ENCODE results near the gene ELMOD3. TPM values are rescaled to one million over a fixed set of nuclear protein-coding genes. Genes with fewer than 3 reads are reported as not detected.

Gene ELMOD3
- polyA plus RNA-seq, 2 donors = 8.7 to 16.1 TPM

DNA sequence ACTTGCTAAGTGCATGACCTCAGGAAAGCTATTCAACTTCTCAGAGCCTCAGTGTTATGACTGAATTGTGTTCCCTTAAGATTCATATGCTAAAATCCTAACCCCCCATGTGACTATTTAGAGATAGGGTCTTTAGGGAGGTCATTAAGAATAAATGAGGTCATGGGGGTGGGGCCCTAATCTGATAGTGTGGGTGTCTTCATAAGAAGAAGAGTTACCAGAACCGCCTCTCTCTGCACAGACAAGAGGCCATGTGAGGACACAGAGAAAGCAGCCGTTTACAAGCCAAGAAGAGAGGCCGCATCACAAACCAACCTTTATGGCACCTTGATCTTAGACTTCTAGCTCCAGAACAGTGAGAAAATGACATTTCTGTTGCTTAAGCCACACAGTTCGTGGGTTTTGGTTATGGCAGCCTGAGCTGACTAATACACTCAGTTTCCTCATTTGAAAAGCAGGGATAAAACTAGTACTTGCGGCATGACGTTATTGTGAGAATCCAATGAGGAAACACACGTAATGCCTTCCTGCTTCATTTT is 73.8 kb downstream of the ELMOD3 start:
- no peak overlapping the region for H3K4me3 ChIP-seq (ENCODE audit: low read depth in 1 of 2, low read length in 2 of 2)
- no peaks in the 10 kb centered on the region for H3K36me3 ChIP-seq (ENCODE audit: control insufficient read depth in 2 of 2, insufficient read depth in 2 of 2, low read length in 1 of 2)
- 77 to 81% methylated on average over 7 of the region's 7 CpGs for WGBS, 2 donors
- H3K9me3 ChIP-seq (ENCODE audit: control insufficient read depth in 2 of 2, insufficient read depth in 1 of 2, low read depth in 1 of 2, low read length in 1 of 2) = no peaks in the 10 kb centered on the region
- H3K27ac ChIP-seq (ENCODE audit: low read depth in 2 of 2, low read length in 1 of 2) = no peak overlapping the region
- peaks cover 0 to 2% of the 10 kb centered on the region in 2 donors for H3K4me1 ChIP-seq (ENCODE audit: control insufficient read depth in 2 of 2, insufficient read depth in 2 of 2, low read length in 1 of 2)
- no peaks in the 10 kb centered on the region for H3K27me3 ChIP-seq (ENCODE audit: control insufficient read depth in 1 of 2, insufficient read depth in 2 of 2, low read length in 2 of 2)

DNA sequence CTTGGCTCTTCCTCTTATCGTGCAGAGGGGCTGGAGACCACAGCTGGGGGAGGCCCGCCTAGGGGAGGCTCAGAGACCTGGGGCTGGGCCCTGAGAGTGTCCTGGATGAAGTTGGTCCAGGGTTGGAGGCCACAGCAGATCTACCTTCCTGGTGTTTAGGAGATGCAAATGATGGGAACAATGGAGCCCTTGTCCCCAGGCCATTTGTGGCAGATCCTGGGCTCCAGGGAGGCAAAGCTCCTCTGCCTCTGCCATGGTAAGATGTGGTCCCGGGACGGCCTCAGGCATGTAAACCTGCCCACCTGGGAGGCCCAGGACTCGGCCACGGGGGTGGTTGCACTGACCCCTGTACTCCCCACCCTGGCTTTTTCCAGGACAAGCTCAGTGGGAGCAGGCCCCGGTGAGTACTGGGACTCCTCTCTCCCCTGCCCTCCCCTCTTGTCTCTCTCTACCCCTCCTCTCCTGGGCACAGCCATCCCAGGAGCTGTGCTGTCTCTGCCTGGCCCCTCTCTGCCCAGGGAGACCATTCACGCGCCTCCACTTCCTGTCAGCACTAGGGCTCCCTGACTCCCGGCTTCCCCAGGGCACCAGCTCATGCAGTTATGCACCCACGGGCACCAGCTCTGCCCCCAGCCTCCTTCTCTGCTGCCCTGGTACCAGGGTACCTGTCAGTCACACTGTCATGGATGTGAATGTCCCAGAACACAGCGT is 74.8 kb downstream of the ELMOD3 start:
- no peaks in the 10 kb centered on the region for H3K9me3 ChIP-seq (ENCODE audit: control insufficient read depth in 2 of 2, insufficient read depth in 1 of 2, low read depth in 1 of 2, low read length in 1 of 2)
- 84 to 85% methylated on average over 12 of the region's 12 CpGs for WGBS, 2 donors

DNA sequence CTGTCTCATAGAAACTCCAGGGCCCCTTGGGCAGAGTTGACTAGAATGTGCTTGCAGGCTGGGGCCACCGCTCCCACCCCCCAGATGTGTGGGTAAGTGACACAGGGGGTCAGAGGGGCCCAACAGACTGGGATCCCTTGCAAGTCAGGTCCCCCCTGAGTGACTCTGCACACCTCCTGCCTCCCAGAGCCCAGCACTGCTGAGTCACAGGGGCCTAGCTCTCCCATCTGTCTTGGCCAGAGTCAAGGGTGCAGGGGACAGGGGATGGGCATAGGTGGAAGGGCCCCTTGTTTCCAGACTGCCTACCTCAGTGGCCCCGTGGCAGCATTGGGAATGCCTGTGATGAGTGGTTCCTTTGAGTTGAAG is 75.3 kb downstream of the ELMOD3 start:
- H3K4me3 ChIP-seq (ENCODE audit: low read depth in 1 of 2, low read length in 2 of 2) = no peak overlapping the region
- no peaks in the 10 kb centered on the region for H3K36me3 ChIP-seq (ENCODE audit: control insufficient read depth in 2 of 2, insufficient read depth in 2 of 2, low read length in 1 of 2)
- H3K27ac ChIP-seq (ENCODE audit: low read depth in 2 of 2, low read length in 1 of 2) = no peak overlapping the region
- peaks cover 4 to 9% of the 10 kb centered on the region in 2 donors for H3K4me1 ChIP-seq (ENCODE audit: control insufficient read depth in 2 of 2, insufficient read depth in 2 of 2, low read length in 1 of 2)
- WGBS, 2 donors = 86 to 94% methylated on average over 2 of the region's 2 CpGs
- H3K27me3 ChIP-seq (ENCODE audit: control insufficient read depth in 1 of 2, insufficient read depth in 2 of 2, low read length in 2 of 2) = no peaks in the 10 kb centered on the region
- no peaks in the 10 kb centered on the region for H3K9me3 ChIP-seq (ENCODE audit: control insufficient read depth in 2 of 2, insufficient read depth in 1 of 2, low read depth in 1 of 2, low read length in 1 of 2)

More for the DNA sequence above, 74.8 kb downstream of the ELMOD3 start:
- peaks cover 4 to 9% of the 10 kb centered on the region in 2 donors for H3K4me1 ChIP-seq (ENCODE audit: control insufficient read depth in 2 of 2, insufficient read depth in 2 of 2, low read length in 1 of 2)
- H3K27me3 ChIP-seq (ENCODE audit: control insufficient read depth in 1 of 2, insufficient read depth in 2 of 2, low read length in 2 of 2) = no peaks in the 10 kb centered on the region
- H3K36me3 ChIP-seq (ENCODE audit: control insufficient read depth in 2 of 2, insufficient read depth in 2 of 2, low read length in 1 of 2) = no peaks in the 10 kb centered on the region
- H3K27ac ChIP-seq (ENCODE audit: low read depth in 2 of 2, low read length in 1 of 2) = no peak overlapping the region
- H3K4me3 ChIP-seq (ENCODE audit: low read depth in 1 of 2, low read length in 2 of 2) = no peak overlapping the region

DNA sequence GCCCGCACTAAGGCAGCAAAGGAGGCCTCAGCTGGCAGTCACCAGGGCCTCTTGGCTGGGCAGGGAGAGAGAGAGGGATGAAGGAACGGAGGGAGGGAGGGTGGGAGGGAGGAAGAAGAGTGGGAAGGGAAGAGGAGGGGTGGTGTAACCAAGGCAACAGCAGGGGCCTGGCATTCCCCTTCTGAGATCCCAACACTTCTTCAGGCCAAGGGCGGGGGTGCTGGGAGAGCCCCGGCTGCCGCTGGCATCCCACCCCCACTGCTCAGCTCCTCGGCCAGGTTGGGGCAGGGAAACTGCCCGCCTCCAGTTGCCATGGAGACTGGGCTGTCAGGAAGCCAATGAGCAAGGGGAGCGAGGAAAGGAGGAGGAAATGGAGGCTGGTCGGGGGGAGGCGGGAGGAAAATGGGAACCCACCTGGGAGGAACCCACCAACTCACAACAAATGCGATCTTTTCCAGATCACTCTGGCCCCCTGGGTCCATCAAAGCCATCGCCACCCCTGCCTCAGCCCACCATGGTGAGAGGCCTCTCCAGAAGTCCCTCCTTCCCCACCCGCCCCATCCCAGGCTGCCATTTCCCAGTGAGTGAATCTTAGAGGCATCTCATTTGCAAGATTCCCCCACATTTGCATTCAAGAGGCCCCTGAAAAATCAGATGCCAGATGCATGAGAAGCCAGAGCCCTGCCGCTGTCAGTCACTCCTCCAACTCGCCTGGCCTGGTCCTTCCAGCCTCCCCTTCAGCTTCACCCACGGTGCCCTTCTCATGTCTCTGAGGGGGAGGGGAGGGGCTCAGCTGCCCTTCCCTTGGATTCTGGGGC is 76.4 kb downstream of the ELMOD3 start:
- WGBS, 2 donors = 65 to 78% methylated on average over 14 to 16 of the region's 16 CpGs
- H3K27me3 ChIP-seq (ENCODE audit: control insufficient read depth in 1 of 2, insufficient read depth in 2 of 2, low read length in 2 of 2) = no peaks in the 10 kb centered on the region
- H3K27ac ChIP-seq (ENCODE audit: low read depth in 2 of 2, low read length in 1 of 2) = no peak overlapping the region
- no peaks in the 10 kb centered on the region for H3K9me3 ChIP-seq (ENCODE audit: control insufficient read depth in 2 of 2, insufficient read depth in 1 of 2, low read depth in 1 of 2, low read length in 1 of 2)
- H3K4me1 ChIP-seq (ENCODE audit: control insufficient read depth in 2 of 2, insufficient read depth in 2 of 2, low read length in 1 of 2) = peaks cover 4 to 9% of the 10 kb centered on the region in 2 donors
- no peak overlapping the region for H3K4me3 ChIP-seq (ENCODE audit: low read depth in 1 of 2, low read length in 2 of 2)
- no peaks in the 10 kb centered on the region for H3K36me3 ChIP-seq (ENCODE audit: control insufficient read depth in 2 of 2, insufficient read depth in 2 of 2, low read length in 1 of 2)

DNA sequence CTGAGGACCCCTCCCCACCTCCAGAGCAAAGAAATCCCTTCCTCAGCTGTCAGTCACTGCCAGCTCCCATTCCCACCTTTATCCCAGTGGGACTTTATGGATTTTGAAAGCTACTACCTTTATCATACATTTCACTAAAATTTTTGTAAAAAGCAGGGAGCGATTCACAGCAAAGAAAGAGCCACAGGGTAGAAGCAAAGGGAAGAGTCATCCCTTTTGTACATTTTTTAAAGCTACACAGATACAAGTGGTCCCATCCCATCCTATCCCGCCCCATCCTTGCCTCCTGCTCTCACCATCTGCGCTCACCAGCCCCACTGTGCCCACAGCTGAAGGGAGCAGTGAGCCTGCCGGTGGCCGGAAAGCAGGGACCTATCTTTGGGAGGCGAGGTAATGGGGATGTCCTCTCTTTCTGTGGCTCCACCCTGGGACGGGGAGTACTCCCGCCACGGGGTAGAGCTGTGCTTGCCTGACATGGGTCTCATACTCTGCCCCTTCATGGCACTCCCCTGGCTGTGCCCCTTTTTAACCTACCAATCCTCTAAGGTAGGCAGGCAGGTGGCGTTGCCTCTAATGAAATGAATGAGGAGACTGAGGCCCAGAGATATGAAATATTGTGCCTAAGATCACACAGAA is 77.1 kb downstream of the ELMOD3 start:
- Histone ChIP-seq H3K27me3 (ENCODE audit: control insufficient read depth in 1 of 2, insufficient read depth in 2 of 2, low read length in 2 of 2) (no peaks in the 10 kb centered on the region), H3K27ac (ENCODE audit: low read depth in 2 of 2, low read length in 1 of 2) (no peak overlapping the region), H3K36me3 (ENCODE audit: control insufficient read depth in 2 of 2, insufficient read depth in 2 of 2, low read length in 1 of 2) (no peaks in the 10 kb centered on the region), H3K9me3 (ENCODE audit: control insufficient read depth in 2 of 2, insufficient read depth in 1 of 2, low read depth in 1 of 2, low read length in 1 of 2) (no peaks in the 10 kb centered on the region), H3K4me1 (ENCODE audit: control insufficient read depth in 2 of 2, insufficient read depth in 2 of 2, low read length in 1 of 2) (peaks cover 4 to 11% of the 10 kb centered on the region in 2 donors), H3K4me3 (ENCODE audit: low read depth in 1 of 2, low read length in 2 of 2) (no peak overlapping the region)
- 83% methylated on average over 10 of the region's 10 CpGs for WGBS, 2 donors

DNA sequence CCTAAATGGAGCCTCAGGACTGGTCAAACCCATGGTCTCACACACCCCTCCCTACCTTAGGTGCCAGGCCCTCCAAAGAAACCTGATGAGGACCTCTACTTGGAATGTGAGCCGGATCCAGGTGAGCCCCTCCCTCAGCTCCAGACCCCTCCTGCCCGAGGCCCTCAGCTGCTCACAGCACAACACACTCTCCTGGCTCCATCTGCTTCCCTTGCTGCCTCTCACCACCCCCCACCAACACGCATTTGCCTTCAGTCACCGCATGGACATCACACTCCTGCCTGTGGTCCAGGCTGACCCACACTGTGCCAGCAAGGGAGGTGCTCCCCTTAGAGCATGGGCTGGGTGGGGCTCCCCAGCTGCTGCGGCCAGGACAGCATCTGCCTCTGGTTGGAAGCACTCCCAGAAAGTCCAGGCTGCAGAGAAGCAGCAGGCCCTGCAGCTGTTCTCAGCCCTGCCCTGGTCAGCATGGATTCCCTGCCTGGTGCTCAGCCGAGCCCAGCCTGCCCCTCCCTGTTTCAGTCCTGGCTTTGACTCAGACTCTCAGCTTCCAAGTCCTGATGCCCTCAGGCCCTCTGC is 79.0 kb downstream of the ELMOD3 start:
- Histone ChIP-seq H3K4me3 (ENCODE audit: low read depth in 1 of 2, low read length in 2 of 2) (no peak overlapping the region), H3K27me3 (ENCODE audit: control insufficient read depth in 1 of 2, insufficient read depth in 2 of 2, low read length in 2 of 2) (no peaks in the 10 kb centered on the region), H3K27ac (ENCODE audit: low read depth in 2 of 2, low read length in 1 of 2) (peak overlapping the region; percentile 58 to 73), H3K9me3 (ENCODE audit: control insufficient read depth in 2 of 2, insufficient read depth in 1 of 2, low read depth in 1 of 2, low read length in 1 of 2) (no peaks in the 10 kb centered on the region), H3K4me1 (ENCODE audit: control insufficient read depth in 2 of 2, insufficient read depth in 2 of 2, low read length in 1 of 2) (peaks cover 7 to 14% of the 10 kb centered on the region in 2 donors), H3K36me3 (ENCODE audit: control insufficient read depth in 2 of 2, insufficient read depth in 2 of 2, low read length in 1 of 2) (no peaks in the 10 kb centered on the region)
- 34 to 40% methylated on average over 6 of the region's 6 CpGs for WGBS, 2 donors

DNA sequence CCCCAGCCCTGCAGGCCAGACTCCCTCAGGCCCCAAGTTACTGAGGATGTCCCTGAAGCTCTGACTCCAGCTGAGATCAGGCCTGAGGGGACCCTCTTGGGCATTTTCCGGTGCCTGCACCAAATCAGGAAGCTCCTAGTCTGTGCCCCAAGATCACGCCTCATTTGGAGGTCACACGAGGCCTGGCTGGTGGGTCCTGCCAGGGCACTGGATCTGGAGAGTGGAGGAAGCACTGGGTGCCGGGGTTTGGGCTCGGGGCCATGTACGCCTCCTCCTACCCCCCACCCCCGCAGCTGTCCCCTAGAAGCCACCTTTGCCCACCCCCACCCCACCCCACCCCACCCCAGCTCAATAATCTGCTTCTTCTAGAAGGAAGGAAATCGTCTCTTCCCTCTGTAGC is 80.1 kb downstream of the ELMOD3 start:
- WGBS, 2 donors = 68 to 77% methylated on average over 7 to 8 of the region's 8 CpGs
- Histone ChIP-seq H3K4me1 (ENCODE audit: control insufficient read depth in 2 of 2, insufficient read depth in 2 of 2, low read length in 1 of 2) (peaks cover 7 to 16% of the 10 kb centered on the region in 2 donors), H3K27me3 (ENCODE audit: control insufficient read depth in 1 of 2, insufficient read depth in 2 of 2, low read length in 2 of 2) (no peaks in the 10 kb centered on the region), H3K27ac (ENCODE audit: low read depth in 2 of 2, low read length in 1 of 2) (no peak overlapping the region), H3K9me3 (ENCODE audit: control insufficient read depth in 2 of 2, insufficient read depth in 1 of 2, low read depth in 1 of 2, low read length in 1 of 2) (no peaks in the 10 kb centered on the region), H3K4me3 (ENCODE audit: low read depth in 1 of 2, low read length in 2 of 2) (no peak overlapping the region), H3K36me3 (ENCODE audit: control insufficient read depth in 2 of 2, insufficient read depth in 2 of 2, low read length in 1 of 2) (no peaks in the 10 kb centered on the region)

DNA sequence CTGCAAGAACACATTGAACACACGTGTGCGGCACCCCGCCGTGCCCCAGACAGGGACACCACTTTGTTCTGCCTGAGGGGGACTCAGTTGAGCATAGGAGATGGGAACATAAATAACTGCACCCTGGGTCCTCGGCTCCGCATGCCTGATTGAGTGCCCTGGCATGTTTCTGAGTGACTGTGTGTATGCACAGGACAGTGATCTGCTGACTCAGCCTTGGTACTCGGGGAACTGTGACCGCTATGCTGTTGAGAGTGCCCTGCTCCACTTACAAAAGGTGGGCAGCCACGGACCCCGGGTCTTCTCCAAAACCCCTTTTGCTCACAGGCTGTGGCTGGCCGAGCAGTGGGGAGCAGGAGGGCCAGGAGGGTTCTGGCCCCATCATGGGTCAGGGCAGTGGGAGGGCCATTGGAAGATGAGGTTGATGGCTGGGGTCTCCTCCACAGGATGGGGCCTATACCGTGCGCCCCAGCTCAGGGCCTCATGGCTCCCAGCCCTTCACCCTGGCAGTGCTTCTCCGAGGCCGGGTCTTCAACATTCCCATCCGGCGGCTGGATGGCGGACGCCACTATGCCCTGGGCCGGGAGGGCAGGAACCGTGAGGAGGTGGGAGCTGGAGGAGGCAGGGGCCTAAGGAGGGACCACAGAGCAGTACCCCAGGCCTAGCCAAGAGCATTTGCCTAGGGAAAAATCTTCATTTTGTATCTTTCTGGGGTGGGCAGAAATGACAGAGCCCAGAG is 80.8 kb downstream of the ELMOD3 start:
- peaks cover 7 to 16% of the 10 kb centered on the region in 2 donors for H3K4me1 ChIP-seq (ENCODE audit: control insufficient read depth in 2 of 2, insufficient read depth in 2 of 2, low read length in 1 of 2)
- whole genome bisulfite sequencing, 2 donors = 84 to 87% methylated on average over 21 of the region's 21 CpGs
- H3K9me3 ChIP-seq (ENCODE audit: control insufficient read depth in 2 of 2, insufficient read depth in 1 of 2, low read depth in 1 of 2, low read length in 1 of 2) = no peaks in the 10 kb centered on the region
- no peaks in the 10 kb centered on the region for H3K36me3 ChIP-seq (ENCODE audit: control insufficient read depth in 2 of 2, insufficient read depth in 2 of 2, low read length in 1 of 2)
- H3K4me3 ChIP-seq (ENCODE audit: low read depth in 1 of 2, low read length in 2 of 2) = no peak overlapping the region
- H3K27me3 ChIP-seq (ENCODE audit: control insufficient read depth in 1 of 2, insufficient read depth in 2 of 2, low read length in 2 of 2) = no peaks in the 10 kb centered on the region
- H3K27ac ChIP-seq (ENCODE audit: low read depth in 2 of 2, low read length in 1 of 2) = no peak overlapping the region

Data from esophagus (tissue), 2 donors.